GM18507 (cell line): Measurements from ENCODE around the gene SLC30A1.

Experiments
- DNase-seq: peaks from one replicate; pipeline ENCODE4 v3.0.0; 2011; ENCODE audit warnings: low read depth; ENCODE audit not compliant: insufficient read length; ENCODE audit errors: extremely low spot score
- FAIRE-seq: peaks from 2 replicates; lab custom pipeline; 2011; peaks lifted over from hg19 to GRCh38; lab: Jason Lieb, UNC

SLC30A1 gene

DNA sequence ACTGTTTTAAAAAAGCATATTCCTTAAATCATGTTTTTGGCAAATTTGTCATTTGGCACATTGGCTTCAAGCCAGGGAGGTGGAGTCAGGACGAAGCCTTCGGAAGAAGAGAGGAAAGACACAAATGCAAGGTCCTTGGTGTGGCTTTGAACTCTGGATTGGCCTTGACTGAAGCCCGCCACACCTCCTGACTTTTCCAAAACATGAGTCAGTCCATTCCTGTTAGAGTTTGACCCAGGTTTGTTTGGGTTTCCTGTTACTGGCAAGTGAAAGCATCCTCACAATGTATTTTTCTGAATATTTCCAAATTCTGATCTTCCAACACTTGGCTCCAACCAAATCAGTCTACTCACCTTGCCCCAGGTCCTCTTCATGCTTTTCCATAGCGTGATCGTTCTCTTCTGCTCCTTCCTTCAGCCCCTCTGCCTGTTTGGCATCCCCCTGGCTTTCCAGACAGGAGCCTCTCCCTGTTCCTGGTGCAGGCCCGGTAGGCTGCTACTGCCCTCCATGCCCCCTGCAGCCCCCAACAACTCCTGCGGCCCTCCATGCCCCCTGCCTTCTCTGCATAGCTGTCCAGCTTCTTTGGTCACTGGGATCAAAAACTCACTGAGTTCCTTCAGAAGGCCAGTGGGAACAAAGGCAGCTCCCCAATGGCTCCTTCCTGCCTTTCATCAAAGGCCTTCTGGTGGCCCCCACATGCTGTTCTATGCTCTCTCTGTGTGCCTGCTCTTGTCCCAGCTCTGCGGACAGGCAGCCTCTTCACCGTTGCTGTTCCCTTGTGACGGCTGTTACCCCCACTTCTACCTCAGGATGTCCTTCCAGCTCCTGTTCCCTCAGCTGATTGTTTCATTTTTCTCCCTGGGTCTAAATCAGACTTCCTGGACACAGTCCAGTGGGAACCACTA is 30.4 kb upstream of the SLC30A1 start:
- FAIRE-seq (no peak), DNase-seq (no peak)

DNA sequence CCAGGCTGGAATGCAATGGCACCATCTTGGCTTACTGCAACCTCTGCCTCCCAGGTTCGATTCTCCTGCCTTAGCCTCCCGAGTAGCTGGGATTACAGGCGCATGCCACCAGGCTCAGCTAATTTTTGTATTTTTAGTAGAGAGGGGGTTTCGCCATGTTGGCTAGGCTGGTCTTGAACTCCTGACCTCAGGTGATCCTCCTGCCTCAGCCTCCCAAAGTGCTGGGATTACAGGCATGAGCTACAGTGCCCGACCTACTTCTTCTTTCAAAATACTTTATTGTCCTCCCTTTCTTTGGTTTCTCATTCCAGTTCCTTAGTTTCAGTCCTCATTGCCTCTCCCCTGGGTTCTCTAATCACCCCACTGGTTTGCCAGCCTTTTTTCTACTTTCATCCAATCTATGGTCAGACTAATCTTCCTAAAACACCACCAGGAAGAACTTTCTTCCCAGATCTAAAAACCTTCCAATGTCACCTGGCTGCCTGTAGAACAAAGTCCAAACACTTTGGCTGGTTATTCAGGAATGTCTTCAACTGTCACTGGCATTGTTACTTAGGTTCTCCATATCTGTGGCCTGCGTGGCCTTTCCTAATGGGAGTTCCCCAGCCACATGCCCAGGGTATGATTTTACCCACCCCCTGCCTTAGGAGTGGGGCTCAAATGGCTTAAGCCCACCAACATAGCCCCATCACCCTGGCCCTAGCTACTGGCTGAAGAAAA is 29.0 kb upstream of the SLC30A1 start:
- FAIRE-seq: no peak
- DNase-seq: no peak

DNA sequence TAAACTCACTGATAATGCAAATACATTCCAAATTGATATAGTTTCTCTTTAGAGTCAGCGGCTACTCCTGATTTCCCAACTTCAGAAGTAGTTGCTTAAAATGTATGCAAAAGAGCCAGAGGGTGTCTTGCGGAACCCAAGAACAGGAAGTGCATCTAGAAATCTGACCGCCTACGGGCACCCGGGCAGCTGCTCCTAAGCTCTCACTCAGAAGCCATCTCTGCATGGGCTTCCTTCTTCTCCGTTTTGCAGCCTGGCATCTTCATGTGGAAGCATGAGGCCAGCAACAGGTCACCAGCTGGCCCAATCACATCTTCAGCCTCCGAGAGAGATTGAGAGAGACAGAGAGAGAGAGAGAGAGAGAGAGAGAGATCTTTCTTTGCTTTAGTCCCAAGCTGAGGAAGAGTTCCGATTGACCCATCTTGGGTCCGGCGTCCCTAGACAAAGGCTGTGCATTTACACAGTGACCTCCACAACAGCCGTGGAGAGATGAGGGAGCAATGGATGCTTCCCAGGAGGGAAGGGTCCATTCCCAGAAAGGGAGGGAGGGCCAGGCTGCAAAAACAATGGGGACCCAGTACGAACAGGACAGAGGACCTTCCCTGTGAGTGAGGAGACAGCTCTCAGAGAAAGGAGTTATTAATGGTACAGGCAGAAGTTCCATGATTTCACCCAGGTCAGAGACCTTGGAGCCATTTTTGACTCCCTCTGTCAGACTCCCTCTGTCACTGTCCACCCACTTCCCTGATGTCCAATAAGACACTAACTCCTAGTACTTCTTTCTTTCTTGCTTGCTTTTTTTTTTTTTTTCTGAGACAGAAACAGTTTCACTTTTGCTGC is 28.2 kb upstream of the SLC30A1 start:
- DNase-seq (peak; percentile 40), FAIRE-seq (peak; percentile 89)

DNA sequence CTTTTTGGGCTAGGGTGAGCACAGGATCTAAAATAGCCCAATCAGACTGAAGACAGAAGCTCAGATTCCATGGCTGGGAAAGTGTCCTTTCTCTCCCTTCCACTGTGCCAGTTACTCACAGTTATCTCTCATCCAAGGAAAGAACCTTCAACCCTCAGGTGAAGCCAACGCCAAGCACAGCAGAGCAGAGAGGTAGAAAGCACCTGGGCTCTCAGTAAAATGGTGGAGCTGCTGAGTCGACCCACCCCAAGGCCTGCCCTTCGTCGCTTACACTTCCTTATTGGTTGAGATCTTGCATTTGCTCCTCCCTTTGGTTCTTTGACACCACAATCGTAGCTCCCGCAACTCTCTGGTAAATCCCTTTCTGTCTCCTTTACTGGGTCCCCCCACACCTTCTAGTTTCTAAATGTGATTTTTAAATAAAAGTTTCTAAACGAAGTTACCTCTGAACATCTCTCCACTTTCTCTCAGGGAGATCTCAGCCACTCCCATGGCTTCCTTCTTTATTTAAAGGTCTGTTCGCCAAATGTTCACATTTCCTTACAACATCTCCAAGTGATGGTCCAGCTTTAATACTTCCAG is 27.5 kb upstream of the SLC30A1 start:
- DNase-seq (peak; percentile 38), FAIRE-seq (no peak)

DNA sequence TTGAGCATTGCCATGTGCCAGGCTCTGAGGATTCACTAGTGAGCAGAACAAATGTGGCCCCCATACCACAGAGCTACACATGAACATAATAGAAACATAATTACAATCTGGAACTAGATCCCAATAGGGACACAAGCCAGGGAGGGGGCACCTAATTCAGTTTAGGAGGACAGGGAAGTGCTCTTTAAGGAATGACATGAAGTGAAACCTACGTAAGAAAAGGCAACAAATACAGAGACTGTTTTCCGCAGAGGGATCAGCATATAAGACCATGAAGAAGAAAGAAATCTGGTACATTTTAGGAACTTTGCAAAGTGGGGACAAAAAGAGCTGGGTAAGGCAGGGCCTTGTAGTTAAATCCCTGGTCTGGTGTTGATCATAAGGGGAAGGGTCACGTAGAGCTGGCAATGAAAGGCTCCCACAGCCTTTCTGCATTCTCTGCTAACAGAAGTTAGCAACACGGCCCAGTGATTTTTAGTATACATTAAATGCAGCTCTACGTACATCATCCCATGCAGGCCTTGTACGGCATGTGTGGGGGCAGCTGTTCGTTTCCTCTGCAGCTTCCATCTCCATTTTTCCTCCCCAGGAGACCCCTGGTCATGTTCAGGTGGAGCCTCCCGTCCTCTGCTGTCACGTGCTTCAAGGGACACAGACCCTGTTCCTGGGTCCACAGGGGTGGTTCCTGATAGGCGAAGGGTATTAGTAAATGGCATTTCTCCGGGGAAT is 26.8 kb upstream of the SLC30A1 start:
- FAIRE-seq: no peak
- DNase-seq: no peak

DNA sequence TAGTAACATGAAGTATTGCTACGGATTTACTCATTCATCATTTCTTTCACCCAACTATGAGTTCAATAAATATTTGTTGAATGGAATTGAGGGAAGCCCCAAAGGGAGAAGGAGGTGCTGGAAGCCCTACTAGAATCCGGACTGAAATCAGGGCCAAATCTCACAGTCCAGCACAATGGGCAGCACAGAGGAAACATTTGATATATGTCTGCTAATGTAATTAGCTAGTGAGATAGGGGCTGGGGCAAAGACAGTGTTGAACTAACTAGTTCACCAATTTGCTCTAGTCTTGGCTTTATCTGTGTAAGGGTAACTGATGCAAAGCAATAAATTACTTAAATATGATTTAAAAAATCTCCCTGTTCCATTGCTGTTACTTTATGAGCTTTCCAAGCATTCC is 26.1 kb upstream of the SLC30A1 start:
- DNase-seq: no peak
- FAIRE-seq: no peak

DNA sequence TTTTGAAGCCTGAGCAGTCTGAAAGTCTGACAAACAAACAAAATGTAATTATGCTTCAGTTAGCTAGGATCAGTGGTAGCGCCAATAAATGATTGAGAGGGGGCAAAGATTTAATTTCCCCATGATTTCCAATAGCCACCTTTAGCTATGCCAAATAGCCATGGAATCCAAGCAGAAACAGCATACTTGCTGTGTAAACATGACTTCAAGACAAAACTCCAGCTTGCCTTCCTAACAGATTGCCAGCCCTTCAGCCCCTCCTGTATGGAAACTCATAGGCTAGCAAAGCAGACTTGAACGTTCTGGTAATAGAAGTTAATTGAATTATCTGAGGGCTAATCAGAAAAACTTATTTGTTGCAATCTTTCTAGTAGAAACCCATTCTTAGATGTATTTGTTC is 25.6 kb upstream of the SLC30A1 start:
- no peak for DNase-seq
- FAIRE-seq: no peak

DNA sequence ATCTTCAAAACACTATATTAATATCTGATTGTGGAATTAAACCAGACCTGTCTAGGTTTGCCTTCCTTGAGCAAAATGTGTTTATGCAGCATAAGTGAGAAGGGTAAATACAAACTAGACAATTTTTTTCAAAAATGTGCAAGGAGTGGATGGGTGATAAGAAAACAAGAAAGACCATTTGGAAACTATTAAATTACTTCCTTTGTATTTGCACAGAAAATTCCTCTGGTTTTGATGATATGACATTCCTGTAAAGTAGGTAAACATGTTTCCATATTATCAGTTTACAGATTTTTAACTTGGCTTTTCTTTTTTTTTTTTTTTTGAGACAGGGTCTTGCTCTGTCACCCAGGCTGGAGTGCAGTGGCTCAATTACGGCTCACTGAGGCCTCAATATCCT is 24.8 kb upstream of the SLC30A1 start:
- no peak for FAIRE-seq

DNA sequence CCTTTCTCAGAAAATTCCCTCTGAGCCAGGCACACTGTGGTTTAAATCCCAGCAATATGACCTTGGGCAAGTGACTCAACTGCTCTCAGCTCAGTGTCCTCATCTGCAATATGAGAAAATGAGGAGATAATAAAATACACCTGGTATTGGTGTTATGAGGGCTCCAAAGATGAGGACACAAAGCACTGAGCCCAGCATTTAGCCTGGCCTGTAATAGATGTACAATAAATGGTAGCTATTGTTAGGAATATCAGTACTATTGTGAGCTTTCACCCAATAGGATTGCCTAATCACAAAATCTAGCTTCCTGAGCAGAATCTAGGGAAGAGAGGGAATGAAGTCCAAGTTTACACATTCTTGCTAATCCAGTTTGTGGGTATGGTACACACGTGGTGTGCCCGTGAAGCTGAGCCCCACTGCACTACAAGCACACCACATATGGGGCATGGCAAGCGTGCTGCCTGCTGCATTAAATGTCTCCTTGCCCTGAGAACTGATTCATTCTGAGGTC is 24.3 kb upstream of the SLC30A1 start:
- FAIRE-seq: no peak
- no peak for DNase-seq

More for the DNA sequence above, 24.8 kb upstream of the SLC30A1 start:
- DNase-seq: no peak

DNA sequence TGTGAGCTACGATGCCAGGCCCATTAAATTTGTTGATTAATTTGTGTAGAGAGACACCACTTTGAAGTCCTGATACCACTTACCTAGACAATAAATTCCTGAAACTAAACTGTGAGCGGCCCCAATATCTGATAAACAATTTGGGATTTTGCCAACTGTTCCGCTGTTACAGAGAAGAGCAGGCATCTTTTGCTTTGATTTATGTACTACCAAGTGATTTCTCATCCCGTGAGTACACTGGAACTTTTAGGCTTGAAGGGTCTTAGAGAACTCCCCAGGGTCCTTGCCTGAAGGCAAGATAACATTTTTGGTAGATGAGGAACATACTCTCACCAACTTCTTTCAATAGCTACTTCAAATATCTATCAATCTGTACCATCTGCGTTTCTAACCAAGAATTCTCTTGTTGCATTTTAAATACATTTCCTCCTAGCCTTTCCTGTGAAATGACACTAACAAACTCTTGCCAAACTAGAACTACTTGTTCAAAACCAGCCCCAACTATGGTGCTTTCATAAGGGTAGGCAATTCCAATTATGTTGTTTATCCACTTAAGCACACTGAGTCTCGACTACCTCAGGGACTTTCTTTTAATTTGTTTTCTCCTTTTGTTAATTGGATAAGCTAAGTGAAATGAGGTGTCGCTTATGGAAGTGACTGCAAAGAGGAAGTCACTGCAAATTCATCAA is 23.2 kb upstream of the SLC30A1 start:
- no peak for FAIRE-seq

DNA sequence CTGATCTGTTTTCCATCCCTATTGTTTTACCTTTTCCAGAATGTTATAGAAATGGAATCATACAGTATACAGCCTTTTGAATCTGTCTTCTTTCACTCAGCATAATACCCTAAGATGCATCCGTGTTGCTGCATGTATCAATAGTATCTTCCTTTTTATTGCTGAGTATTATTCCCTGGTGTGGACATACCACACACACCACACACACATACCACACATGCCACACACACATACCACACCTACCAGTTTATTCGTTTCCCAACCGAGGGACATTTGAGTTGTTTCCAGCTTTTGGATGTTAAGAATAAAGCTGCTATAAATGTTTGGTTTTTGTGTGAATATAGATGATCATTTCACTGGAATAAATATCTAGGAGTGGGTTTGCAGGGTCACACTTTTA is 22.2 kb upstream of the SLC30A1 start:
- DNase-seq: no peak
- FAIRE-seq: no peak

More for the DNA sequence above, 23.2 kb upstream of the SLC30A1 start:
- no peak for DNase-seq

DNA sequence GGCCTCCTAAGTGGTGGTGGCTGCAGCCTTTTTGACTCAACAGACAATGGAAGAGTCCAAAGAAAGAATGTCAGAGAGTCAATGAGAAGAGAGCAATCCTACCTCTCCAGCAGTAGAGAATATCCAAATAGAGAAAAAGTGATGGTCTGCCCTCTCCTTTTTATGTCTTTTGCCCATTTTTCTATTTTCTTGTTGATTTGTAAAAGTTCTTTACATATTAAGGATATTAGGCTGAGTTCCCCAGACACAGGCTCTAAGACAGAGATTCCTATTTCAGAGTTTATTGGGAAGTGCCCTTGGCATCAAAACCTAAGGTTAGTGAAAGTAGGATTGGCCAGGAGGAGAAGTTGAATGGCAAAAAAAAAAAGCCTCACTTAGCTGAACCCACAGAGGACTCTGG is 20.3 kb upstream of the SLC30A1 start:
- no peak for FAIRE-seq
- DNase-seq: no peak

DNA sequence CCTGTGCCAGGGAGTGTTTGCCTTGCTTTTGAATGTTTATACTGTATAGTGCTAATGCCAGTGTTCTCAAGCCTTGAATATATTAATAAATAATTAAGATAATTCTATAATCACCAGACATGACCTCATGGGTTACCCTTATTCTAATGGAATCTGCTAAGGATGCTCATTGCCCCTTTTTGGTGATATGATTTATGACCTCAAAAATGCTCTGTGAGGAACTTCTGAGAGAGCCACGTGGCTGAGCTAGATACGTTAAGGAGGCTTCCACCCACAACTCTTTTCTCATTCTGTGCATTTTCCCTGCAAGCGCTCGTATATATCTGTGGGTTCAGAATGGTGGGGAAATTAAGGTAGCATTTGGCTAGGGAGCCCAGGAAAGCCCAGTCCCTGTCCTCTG is 19.6 kb upstream of the SLC30A1 start:
- no peak for DNase-seq

DNA sequence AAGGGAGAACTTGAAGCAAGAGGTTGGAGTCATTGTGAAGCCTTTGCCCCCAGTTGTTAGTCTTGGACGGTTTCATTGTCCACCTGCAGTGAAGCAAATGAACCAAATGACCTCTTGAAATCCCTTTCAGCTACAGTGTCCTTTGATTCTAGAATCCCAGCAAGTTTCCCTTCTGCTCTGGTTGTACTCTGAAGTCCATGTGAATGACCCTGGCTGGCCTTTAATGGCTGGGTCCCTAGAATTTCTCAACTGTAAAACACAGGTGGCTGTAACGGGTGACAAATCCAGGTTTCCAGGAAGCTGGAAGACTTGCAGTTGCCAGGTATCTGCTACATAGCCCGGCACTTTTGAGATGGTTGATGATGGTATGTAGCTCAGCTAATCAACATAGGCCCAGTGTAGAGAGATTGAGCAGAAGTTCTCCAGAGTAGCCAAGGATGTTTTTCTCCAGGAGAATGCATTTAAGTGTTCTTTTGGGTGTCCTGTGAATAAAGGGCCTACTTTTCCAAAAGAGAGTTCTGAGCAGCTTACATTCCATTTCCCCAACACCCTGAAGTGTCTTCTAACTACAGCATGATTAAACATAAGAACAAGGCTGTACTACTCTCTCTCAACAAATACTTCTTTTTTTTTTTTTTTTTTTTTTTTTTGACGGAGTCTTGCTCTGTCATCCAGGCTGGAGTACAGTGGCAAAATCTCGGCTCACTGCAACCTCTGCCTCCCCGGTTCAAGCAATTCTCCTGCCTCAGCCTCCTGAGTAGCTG is 17.6 kb upstream of the SLC30A1 start:
- no peak for FAIRE-seq
- DNase-seq: no peak

More for the DNA sequence above, 19.6 kb upstream of the SLC30A1 start:
- FAIRE-seq: no peak

DNA sequence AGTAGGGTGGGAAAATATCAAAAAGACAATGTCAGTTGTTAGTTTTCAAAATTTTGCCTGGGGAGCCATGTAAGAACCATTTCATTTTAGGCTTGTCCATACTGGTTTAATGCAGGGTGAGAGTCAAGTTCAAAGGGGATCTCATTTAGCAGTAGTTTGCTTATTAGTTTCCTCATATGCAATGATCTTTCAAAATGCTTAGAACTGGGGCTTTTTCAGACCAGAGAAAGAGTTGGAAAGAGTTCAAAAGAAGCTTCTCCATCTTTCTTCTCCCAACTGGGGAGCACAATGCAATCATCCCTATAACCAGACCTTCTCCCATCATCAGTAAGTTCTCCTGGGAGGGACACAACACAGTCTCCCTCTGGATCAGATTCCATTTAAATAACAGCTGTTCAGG is 16.5 kb upstream of the SLC30A1 start:
- no peak for FAIRE-seq
- DNase-seq: no peak

DNA sequence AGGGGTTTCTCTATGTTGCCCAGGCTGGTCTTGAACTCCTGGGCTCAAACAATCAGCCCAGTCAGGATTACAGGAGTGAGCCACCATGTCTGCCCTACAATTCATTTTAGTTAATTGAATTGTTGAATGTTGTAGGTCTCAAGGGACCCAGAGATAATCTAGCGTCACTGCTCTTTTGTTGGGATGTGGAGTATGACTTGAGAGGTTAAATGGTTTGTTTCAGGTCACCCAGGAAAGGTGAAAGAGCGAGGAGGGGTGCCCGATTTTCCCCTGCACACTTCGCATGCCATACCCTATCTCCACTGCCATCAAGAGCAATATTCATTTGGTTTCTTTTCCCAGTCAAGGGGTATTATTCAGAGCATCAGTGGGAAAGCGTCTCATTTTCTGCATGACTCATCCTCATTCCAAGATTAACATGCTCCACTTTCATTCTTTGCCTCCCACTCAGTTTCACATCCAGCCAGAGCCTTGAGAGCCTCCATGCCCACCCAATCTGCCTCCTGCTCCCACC is 13.1 kb upstream of the SLC30A1 start:
- no peak for FAIRE-seq
- no peak for DNase-seq
